ENCODE results near the gene OPCML.

GRCh38 chr11:132559331-132560036 is 972.8 kb downstream of the OPCML start:
- TF ChIP-seq CTCF (IDR thresholded peaks at IDR 0.05; ENCODE audit: low read length) = no peak
- TF ChIP-seq EZH2 (optimal IDR thresholded peaks at IDR 0.05; ENCODE audit: low read depth, low read length) = no peak
- TF ChIP-seq EZH2phosphoT487 (IDR thresholded peaks at IDR 0.05; ENCODE audit: low read length) = no peak
